ENCODE results near the gene ATP2B3.

DNA sequence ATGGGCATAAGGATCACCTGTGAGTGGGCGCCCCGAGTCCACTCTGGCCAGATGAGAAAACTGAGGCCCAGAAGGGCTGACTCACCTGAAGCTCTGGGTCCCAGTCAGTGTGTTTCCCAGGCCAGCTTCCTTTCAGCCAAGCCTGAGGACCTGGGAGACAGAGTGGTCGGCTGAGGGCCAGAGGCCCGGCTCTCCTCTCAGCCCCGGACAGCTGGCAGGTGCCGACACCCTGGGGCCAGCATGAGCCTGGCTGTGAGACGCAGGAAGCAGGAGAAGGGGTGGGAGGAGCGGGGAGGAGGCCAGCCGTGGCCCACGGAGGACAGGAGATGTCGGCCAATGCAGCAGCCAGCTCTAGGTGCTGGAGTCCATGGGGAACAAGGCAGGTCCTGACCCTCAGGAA, 28.9 kb downstream of the ATP2B3 start:
- TF ChIP-seq, protein P1, sequence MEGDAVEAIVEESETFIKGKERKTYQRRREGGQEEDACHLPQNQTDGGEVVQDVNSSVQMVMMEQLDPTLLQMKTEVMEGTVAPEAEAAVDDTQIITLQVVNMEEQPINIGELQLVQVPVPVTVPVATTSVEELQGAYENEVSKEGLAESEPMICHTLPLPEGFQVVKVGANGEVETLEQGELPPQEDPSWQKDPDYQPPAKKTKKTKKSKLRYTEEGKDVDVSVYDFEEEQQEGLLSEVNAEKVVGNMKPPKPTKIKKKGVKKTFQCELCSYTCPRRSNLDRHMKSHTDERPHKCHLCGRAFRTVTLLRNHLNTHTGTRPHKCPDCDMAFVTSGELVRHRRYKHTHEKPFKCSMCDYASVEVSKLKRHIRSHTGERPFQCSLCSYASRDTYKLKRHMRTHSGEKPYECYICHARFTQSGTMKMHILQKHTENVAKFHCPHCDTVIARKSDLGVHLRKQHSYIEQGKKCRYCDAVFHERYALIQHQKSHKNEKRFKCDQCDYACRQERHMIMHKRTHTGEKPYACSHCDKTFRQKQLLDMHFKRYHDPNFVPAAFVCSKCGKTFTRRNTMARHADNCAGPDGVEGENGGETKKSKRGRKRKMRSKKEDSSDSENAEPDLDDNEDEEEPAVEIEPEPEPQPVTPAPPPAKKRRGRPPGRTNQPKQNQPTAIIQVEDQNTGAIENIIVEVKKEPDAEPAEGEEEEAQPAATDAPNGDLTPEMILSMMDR (conservative IDR thresholded peaks at IDR 0.05; ENCODE audit: low read length), result no peak
- TF ChIP-seq EZH2phosphoT487 (IDR thresholded peaks at IDR 0.05; ENCODE audit: borderline replicate concordance), result no peak
